Breast epithelium (tissue), 4 donors: ENCODE measurements around the gene SPOCK1. TPM values are rescaled to one million over a fixed set of nuclear protein-coding genes. Genes with fewer than 3 reads are reported as not detected.
A peak's percentile ranks its signal among the peaks of the same experiment; 100 is the strongest.

ENCODE experiments used
- DNase-seq, 2 donors: peaks; one replicate each; pipeline ENCODE4 v3.0.0-alpha.2; 2019; ENCODE audit warnings: low spot score in 2 of 2
- H3K27ac ChIP-seq, 2 donors: fragments of 200-600 bp; sonication (generic) in 1 of 2; one replicate each; pipeline ENCODE4 v1.5.1; 2016 to 2019; ENCODE audit warnings: mild to moderate bottlenecking in 1 of 2
- H3K27me3 ChIP-seq, 2 donors: fragments of 200-600 bp; sonication (generic) in 1 of 2; one replicate each; pipeline versions ENCODE4 v1.5.1 to v1.6.0; 2017 to 2019; ENCODE audit warnings: control low read depth in 1 of 2, mild to moderate bottlenecking in 1 of 2
- H3K36me3 ChIP-seq: fragments of 200-600 bp; one replicate; pipeline ENCODE4 v1.5.1; 2019
- H3K4me1 ChIP-seq, 2 donors: fragments of 200-600 bp; sonication (generic); one replicate each; pipeline ENCODE4 v1.5.1; 2016 to 2019; ENCODE audit warnings: control low read depth in 1 of 2
- H3K4me3 ChIP-seq, 3 donors: fragments of 200-600 bp; sonication (generic); 1 replicate in 2 of 3; 2 replicates in 1 of 3; pipeline ENCODE4 v1.5.1; 2016 to 2019; ENCODE audit warnings: mild to moderate bottlenecking in 3 of 3, moderate library complexity in 2 of 3
- H3K9me3 ChIP-seq, 2 donors: fragments of 200-600 bp; sonication (generic) in 1 of 2; one replicate each; pipeline ENCODE4 v1.5.1; 2016 to 2019; ENCODE audit warnings: control low read depth in 1 of 2
- CTCF ChIP-seq, 3 donors: fragments of 450-650 bp; IDR thresholded peaks; one replicate each; pipeline ENCODE4 v1.5.1; 2016 to 2017; ENCODE audit warnings: antibody characterized with exemption in 3 of 3, mild to moderate bottlenecking in 3 of 3, moderate library complexity in 3 of 3
- POLR2A ChIP-seq: fragments of 450-650 bp; IDR thresholded peaks from one replicate; pipeline ENCODE4 v1.6.1; 2016; ENCODE audit warnings: antibody characterized with exemption, mild to moderate bottlenecking, moderate library complexity
- POLR2AphosphoS5 ChIP-seq, 3 donors: sonication (generic); formaldehyde crosslinking; IDR thresholded peaks; one replicate each; pipeline ENCODE4 v1.6.1; 2017; ENCODE audit warnings: antibody characterized with exemption in 3 of 3
- intact Hi-C: fragments of 100-400 bp; cut with DNase I; formaldehyde crosslinking; loops from one replicate; pipeline ENCODE4 v1.15.1; 2023; ENCODE audit warnings: low total_unique reads
- total RNA-seq, 3 donors: library from RNA; depleted of rRNA; stranded (reverse); fragments of >200 nt; gene quantifications; one replicate each; pipeline ENCODE4 v1.1.0, GENCODE V29; 2016

Gene SPOCK1
- total RNA-seq, 3 donors from 2014 or later, result 14.5 to 52.0 (median 24.3) TPM

GRCh38 chr5:137078171-137078665 lies 420.9 kb downstream of the SPOCK1 start:
- H3K27me3 ChIP-seq, result no peaks in the 10 kb centered on the region
- H3K4me3 ChIP-seq, result no peak overlapping the region
- no peak overlapping the region for H3K27ac ChIP-seq
- H3K9me3 ChIP-seq, result no peaks in the 10 kb centered on the region
- no peaks in the 10 kb centered on the region for H3K4me1 ChIP-seq
- DNase-seq, result no peak
- H3K36me3 ChIP-seq, result no peaks in the 10 kb centered on the region
- intact Hi-C loops, result no loop called here
- TF ChIP-seq POLR2A, result no peak
- TF ChIP-seq CTCF (IDR thresholded peaks at IDR 0.05), result no peak
- no peak for TF ChIP-seq POLR2AphosphoS5 (IDR thresholded peaks at IDR 0.05)

- DNase-seq, result peak; percentile 39 to 79
- H3K4me3 ChIP-seq, result no peak overlapping the region
- H3K27me3 ChIP-seq, result no peaks in the 10 kb centered on the region
- no peak overlapping the region for H3K27ac ChIP-seq
- TF ChIP-seq CTCF (IDR thresholded peaks at IDR 0.05), result peak in 2 of 3 donors; percentile 46 to 53
- no peak for TF ChIP-seq POLR2A
- TF ChIP-seq POLR2AphosphoS5 (IDR thresholded peaks at IDR 0.05), result no peak
- H3K36me3 ChIP-seq, result no peaks in the 10 kb centered on the region
- intact Hi-C loops, result no loop called here
- no peaks in the 10 kb centered on the region for H3K4me1 ChIP-seq
- no peaks in the 10 kb centered on the region for H3K9me3 ChIP-seq
Measured at GRCh38 chr5:137075163-137075970, 423.8 kb downstream of the SPOCK1 start.

- H3K9me3 ChIP-seq, result no peaks in the 10 kb centered on the region
- no peak for DNase-seq
- intact Hi-C loops, result no loop called here
- no peaks in the 10 kb centered on the region for H3K27me3 ChIP-seq
- H3K4me1 ChIP-seq, result no peaks in the 10 kb centered on the region
- TF ChIP-seq CTCF (IDR thresholded peaks at IDR 0.05) (no peak), POLR2A (no peak), POLR2AphosphoS5 (IDR thresholded peaks at IDR 0.05) (no peak)
- no peak overlapping the region for H3K4me3 ChIP-seq
- peak overlapping the region in 1 of 2 donors; percentile 64 for H3K27ac ChIP-seq
- H3K36me3 ChIP-seq, result no peaks in the 10 kb centered on the region
Measured at GRCh38 chr5:137073189-137073588, 425.9 kb downstream of the SPOCK1 start.

GRCh38 chr5:137072361-137073115 lies 426.6 kb downstream of the SPOCK1 start:
- TF ChIP-seq POLR2AphosphoS5 (IDR thresholded peaks at IDR 0.05), result no peak
- no peak for TF ChIP-seq POLR2A
- TF ChIP-seq CTCF (IDR thresholded peaks at IDR 0.05), result no peak
- Histone ChIP-seq H3K4me3 (no peak overlapping the region), H3K27me3 (no peaks in the 10 kb centered on the region), H3K36me3 (no peaks in the 10 kb centered on the region), H3K4me1 (no peaks in the 10 kb centered on the region), H3K27ac (peak overlapping the region; percentile 21 to 64), H3K9me3 (no peaks in the 10 kb centered on the region)
- intact Hi-C loops, result no loop called here
- no peak for DNase-seq

- peak overlapping the region in 1 of 2 donors; percentile 21 for H3K27ac ChIP-seq
- TF ChIP-seq CTCF (IDR thresholded peaks at IDR 0.05) (no peak), POLR2A (no peak), POLR2AphosphoS5 (IDR thresholded peaks at IDR 0.05) (no peak)
- no peak for DNase-seq
- intact Hi-C loops, result no loop called here
- no peaks in the 10 kb centered on the region for H3K36me3 ChIP-seq
- H3K27me3 ChIP-seq, result no peaks in the 10 kb centered on the region
- H3K9me3 ChIP-seq, result no peaks in the 10 kb centered on the region
- H3K4me1 ChIP-seq, result no peaks in the 10 kb centered on the region
- H3K4me3 ChIP-seq, result no peak overlapping the region
Measured at GRCh38 chr5:137071931-137072330, 427.2 kb downstream of the SPOCK1 start.
